SU-DHL-6 (cell line): Measurements from ENCODE around the gene VSX1.

Experiments used
- H2AFZ ChIP-seq: fragments of 200-600 bp; sonication (generic); 2 replicates; pipeline ENCODE4 v1.6.1; 2014; ENCODE audit warnings: low read depth, mild to moderate bottlenecking, moderate library complexity, mixed read lengths, antibody characterized with exemption, low read length; ENCODE audit not compliant: severe bottlenecking
- H3F3A ChIP-seq: fragments of 200-600 bp; shearing (Covaris generic); 2 replicates; pipeline ENCODE4 v1.6.0; 2016; ENCODE audit warnings: antibody characterized with exemption, mild to moderate bottlenecking; ENCODE audit not compliant: insufficient read depth
- H3K27ac ChIP-seq: fragments of 200-600 bp; sonication (generic); 2 replicates; pipeline ENCODE4 v1.5.1; 2016; ENCODE audit warnings: low read depth, mild to moderate bottlenecking, low read length, moderate library complexity, mixed read lengths
- H3K27me3 ChIP-seq: fragments of 200-600 bp; sonication (generic), shearing (Covaris generic); 2 replicates; pipeline ENCODE4 v1.6.0; 2014; ENCODE audit warnings: mild to moderate bottlenecking, low read length
- H3K36me3 ChIP-seq: fragments of 200-600 bp; sonication (generic); 2 replicates; pipeline ENCODE4 v1.6.1; 2014; ENCODE audit warnings: mild to moderate bottlenecking, low read length, mixed read lengths
- H3K4me2 ChIP-seq: fragments of 300-600, 200-600 bp; shearing (Covaris generic), sonication (generic); 2 replicates; pipeline ENCODE4 v1.6.0; 2014; ENCODE audit warnings: low read length, low read depth, mild to moderate bottlenecking; ENCODE audit not compliant: poor library complexity, severe bottlenecking
- H3K4me3 ChIP-seq: fragments of 200-600 bp; sonication (generic); 2 replicates; pipeline ENCODE4 v1.5.1; 2014; ENCODE audit warnings: antibody characterized with exemption, low read length, mild to moderate bottlenecking, mixed read lengths; ENCODE audit not compliant: insufficient read depth, poor library complexity, severe bottlenecking
- H3K79me2 ChIP-seq: fragments of 200-600 bp; sonication (generic); 2 replicates; pipeline ENCODE4 v1.6.1; 2014; ENCODE audit warnings: mild to moderate bottlenecking, low read length, moderate library complexity; ENCODE audit not compliant: insufficient read depth
- H3K9ac ChIP-seq: fragments of 200-600 bp; sonication (generic); 2 replicates; pipeline ENCODE4 v1.7.0; 2014; ENCODE audit warnings: mild to moderate bottlenecking, low read length
- H3K9me2 ChIP-seq: fragments of 200-600 bp; sonication (generic); replicated peaks from 2 replicates; pipeline ENCODE4 v1.6.1; 2014; ENCODE audit warnings: low read length; ENCODE audit not compliant: insufficient read depth
- H3K9me3 ChIP-seq: fragments of 200-600 bp; sonication (generic); 2 replicates; pipeline ENCODE4 v1.6.1; 2014; ENCODE audit warnings: low read length, mixed read lengths; ENCODE audit not compliant: insufficient read depth
- H4K20me1 ChIP-seq: fragments of 200-600 bp; sonication (generic); 2 replicates; pipeline ENCODE4 v1.6.1; 2014; ENCODE audit warnings: low read depth, mild to moderate bottlenecking, antibody characterized with exemption, low read length, moderate library complexity, mixed read lengths
- CTCF ChIP-seq: fragments of 200-600 bp; sonication (generic); IDR thresholded peaks from one replicate; pipeline ENCODE4 v1.5.1; 2017; ENCODE audit warnings: antibody characterized with exemption, mild to moderate bottlenecking, low read length, moderate library complexity; ENCODE audit not compliant: insufficient read depth, poor library complexity, severe bottlenecking
- EZH2phosphoT487 ChIP-seq: fragments of 200-600 bp; sonication (generic), shearing (Covaris generic); conservative IDR thresholded peaks from 2 replicates; pipeline ENCODE4 v1.6.1; 2018; ENCODE audit warnings: mild to moderate bottlenecking, antibody characterized with exemption, low read length, moderate library complexity, mixed read lengths

The VSX1 gene

DNA sequence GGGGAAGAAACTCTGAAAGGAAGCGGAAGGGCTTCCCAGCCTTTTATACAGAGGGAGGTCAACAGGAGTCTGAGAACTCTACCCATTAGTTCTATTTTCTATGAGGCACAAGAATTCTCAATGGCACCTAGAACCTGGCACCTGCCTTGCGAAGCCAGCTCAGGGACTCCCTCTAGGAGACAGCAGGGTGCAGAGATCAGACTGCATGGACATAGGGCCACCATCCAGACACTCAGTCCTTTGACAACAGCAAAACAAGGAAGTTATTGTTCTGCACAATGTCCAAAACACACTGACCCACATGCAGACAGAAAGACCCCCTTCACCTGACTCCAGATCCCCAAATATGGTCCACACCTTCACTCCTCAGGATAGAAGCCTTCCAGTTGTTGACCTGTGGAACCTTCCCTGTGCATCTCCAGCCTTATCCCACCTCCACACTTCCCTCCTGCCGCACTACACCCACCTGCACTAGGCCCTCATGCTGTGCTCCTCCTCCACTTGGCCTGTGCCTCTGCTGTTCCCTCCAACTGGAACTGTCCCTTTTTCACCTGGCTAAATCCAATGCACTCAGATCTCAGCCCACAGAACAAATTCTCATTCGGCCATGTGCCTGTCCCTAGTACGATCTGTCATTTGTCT, 51.8 kb downstream of the VSX1 start:
- Histone ChIP-seq H2AFZ (no peak overlapping the region), H4K20me1 (no peaks in the 10 kb centered on the region), H3K4me2 (no peak overlapping the region), H3F3A (no peaks in the 10 kb centered on the region), H3K79me2 (no peaks in the 10 kb centered on the region), H3K27me3 (no peaks in the 10 kb centered on the region), H3K9ac (no peak overlapping the region), H3K27ac (no peak overlapping the region), H3K4me3 (no peak overlapping the region), H3K9me3 (no peaks in the 10 kb centered on the region), H3K9me2 (no peaks in the 10 kb centered on the region), H3K36me3 (no peaks in the 10 kb centered on the region)
- no peak for TF ChIP-seq CTCF
- no peak for TF ChIP-seq EZH2phosphoT487

DNA sequence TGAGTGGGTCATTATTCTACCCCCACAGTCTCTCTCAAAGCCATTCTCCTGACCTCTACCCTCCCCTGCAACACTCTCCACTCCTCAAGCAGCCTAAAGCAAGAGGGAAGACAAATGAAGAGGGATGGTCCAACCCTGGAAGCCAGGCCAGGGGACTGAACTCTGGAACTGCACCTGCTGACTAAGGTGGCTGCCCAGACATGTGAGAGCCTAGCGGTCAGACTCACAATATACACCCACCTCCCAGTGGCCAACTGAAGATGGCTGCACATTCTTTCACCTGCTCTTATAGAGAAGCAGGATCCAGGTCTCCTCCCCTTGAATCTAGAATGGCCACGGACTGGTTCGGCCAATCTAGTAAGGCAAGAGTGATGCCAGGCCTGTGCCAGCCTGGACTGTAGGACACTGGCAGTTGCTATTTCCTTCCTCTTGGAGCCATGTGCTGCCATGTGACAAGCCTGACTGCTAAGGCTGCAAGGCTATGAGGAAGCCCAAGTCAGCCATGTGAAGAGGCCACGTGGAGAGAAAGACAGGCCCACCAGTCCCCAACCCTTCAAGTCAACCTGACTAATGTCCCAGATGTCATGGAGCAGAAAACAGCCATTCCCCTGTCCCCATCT, 55.8 kb downstream of the VSX1 start:
- Histone ChIP-seq H3K4me3 (no peak overlapping the region), H3F3A (no peaks in the 10 kb centered on the region), H3K9ac (no peak overlapping the region), H3K4me2 (no peak overlapping the region), H3K27ac (no peak overlapping the region), H2AFZ (no peak overlapping the region), H4K20me1 (no peaks in the 10 kb centered on the region), H3K9me3 (no peaks in the 10 kb centered on the region), H3K9me2 (no peaks in the 10 kb centered on the region), H3K27me3 (no peaks in the 10 kb centered on the region), H3K79me2 (no peaks in the 10 kb centered on the region), H3K36me3 (no peaks in the 10 kb centered on the region)
- TF ChIP-seq EZH2phosphoT487 (no peak), CTCF (no peak)
